Right lung (tissue), 10 donors: ENCODE measurements around the gene OR8B2. TPM values are rescaled to one million over a fixed set of nuclear protein-coding genes. Genes with fewer than 3 reads are reported as not detected.
"Not testable (repeated sequence)": the region's sequence is repeated elsewhere in the genome, so short reads cannot be mapped to it uniquely, and the experiment has no call there.

Experiments
- DNase-seq, 2 donors: peaks; one replicate each; pipeline ENCODE4 v3.0.0-alpha.2; 2013
- long read RNA-seq, 8 donors: transcript quantifications; one replicate each; lab custom pipeline, GENCODE V29; 2026
- polyA plus RNA-seq, 5 donors: library from polyadenylated mRNA; unstranded; fragments of 120-200 nt; gene quantifications; one replicate each; pipeline versions ENCODE4 v1.2.1 to v1.2.3, GENCODE V29; 2013; ENCODE audit warnings: inconsistent platforms in 1 of 5, low replicate concordance in 1 of 5; ENCODE audit not compliant: insufficient read length in 5 of 5, insufficient read depth in 1 of 5

OR8B2 gene, protein sequence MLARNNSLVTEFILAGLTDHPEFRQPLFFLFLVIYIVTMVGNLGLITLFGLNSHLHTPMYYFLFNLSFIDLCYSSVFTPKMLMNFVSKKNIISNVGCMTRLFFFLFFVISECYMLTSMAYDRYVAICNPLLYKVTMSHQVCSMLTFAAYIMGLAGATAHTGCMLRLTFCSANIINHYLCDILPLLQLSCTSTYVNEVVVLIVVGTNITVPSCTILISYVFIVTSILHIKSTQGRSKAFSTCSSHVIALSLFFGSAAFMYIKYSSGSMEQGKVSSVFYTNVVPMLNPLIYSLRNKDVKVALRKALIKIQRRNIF
- polyA plus RNA-seq, result not detected
- long read RNA-seq, donor 1, result 0 reads
- long read RNA-seq, donor 2, result 0 reads
- long read RNA-seq, donor 3, result 0 reads
- long read RNA-seq, donor 4, result 0 reads
- long read RNA-seq, donor 5, result 0 reads
- long read RNA-seq, donor 6, result 0 reads
- long read RNA-seq, donor 7, result 0 reads
- long read RNA-seq, donor 8, result 0 reads

DNA sequence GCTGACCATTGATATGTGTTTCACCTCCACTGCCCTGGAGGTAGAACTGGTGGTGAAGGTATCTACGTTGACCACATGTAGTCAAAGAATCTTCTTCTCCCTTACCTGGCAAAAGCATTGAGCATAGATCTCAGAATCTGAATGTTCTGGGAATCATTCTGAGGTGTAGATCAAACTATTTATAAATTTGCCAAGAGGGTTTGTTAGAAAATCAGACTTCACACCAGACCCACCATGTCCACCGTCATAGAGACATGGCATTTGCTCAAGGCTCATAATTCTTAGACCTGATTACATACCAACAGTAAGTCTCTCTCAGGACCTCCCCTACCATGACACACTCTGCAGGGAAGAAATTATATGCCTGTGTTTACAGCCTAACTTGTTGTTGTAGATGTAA is at the start of gene OR8B2:
Gene OR8B2, minus strand, starts transcription at position 101 of the 400 bp plus-strand sequence. CDS start 1,156 bp downstream, outside the sequence.
- DNase-seq, result no peak

DNA sequence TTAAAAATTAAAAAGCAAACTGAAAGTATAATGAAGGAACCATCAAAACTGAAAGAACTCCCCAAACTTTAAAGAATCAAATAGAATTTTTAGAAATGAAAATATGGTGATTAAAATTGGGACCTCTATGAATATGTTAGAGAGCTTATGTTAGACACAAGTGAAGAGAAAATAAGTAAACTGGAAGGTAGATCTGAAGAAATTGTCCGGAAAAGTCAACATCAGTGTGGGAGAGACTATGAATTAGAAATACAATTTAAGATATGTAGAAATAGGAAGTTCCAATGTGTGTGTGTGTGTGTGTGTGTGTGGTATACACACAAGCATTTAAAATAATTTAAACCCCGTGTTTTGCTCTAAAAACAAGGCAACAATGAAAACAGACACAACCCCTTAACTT is 45.3 kb upstream of the OR8B2 start:
- no peak for DNase-seq

DNA sequence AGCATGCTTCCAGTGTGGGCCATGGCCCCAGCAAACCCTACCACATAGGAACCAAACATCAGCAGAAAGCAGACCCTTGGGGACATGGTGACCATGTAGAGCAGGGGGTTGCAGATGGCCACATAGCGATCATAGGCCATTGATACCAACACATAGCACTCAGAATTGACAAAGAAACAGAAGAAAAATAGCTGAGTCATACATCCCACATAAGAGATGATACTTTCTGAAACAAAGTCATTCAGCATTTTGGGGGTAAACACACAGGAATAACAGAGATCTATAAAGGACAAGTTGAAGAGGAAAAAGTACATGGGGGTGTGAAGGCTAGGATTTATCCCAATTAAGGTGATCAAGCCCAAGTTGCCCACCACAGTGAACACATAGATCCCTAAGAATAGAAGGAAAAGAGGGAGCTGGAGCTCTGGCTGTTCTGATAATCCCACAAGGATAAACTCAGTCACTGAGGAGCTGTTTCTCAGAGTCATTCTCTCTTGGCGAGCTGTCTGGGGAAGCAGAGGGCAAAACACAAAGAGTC is 40.2 kb upstream of the OR8B2 start, which contains the start of gene OR8B4:
Gene OR8B4, minus strand, starts transcription at position 488 of the 538 bp plus-strand sequence. Its CDS starts 0 bp downstream, at position 488.
- no peak for DNase-seq

DNA sequence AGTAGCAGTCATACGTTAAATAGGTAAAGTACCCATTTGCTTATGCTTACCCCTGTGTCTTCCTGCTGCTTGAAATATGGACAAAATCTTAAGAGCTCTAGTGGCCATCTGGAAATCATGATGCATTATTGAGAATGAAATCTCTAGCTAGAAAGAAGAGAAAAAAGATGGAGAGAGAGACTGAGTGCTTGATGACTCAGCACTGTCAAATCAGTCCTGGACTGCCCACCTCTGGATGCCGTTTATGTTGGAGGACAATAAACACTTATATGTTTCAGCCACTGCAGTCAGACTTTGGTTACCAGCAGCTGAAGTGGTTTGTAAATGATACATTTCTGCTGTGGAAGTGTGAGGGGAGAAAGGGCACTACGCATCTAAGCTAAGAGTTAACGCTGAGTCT is 36.7 kb upstream of the OR8B2 start:
- DNase-seq, result no peak

DNA sequence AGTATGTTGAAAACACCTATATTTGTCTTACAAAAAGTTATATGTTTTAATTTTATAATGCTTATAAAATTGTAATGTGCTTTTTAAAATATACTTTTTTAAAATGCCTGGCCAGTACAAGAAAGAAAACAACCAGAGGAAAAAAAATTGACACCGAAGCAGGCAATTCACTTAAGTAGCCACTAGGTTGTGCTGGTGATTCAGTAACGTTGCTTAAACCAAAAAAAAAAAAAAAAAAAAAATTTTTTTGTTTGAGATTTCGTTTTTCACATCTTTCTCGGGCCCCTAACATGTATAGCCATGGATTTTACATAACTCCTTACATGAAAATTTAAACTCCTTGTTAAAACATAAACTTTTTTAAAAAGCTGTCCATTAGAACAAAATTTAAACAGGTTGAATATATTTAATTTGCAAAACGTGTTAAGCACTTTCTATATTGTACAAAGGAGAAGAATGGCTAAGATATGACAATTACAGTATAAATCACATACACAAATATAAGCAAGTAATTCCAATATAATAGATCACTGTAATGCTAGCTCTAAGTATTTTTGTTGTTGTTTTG is 31.1 kb upstream of the OR8B2 start:
- peak in 1 of 2 donors; percentile 3 for DNase-seq

DNA sequence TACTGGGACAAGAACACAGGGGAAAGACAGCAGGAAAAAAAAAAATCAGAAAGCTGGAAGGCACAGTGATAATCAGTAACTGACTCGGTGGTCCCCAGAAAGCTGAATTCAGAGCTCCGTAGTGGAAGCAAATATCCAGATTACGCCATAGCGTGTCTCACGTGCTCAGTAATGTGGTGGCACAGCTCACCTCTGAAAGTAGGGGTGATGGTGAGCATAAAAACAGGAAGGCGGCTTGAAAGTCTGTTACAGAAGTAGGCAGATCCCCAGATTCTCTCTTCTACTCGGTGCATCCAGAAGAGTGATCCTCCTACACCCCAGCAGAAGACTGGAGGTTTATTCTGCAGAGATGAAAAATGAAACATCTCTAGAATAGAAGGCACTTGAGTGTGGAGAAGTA is 25.6 kb upstream of the OR8B2 start:
- no peak for DNase-seq

DNA sequence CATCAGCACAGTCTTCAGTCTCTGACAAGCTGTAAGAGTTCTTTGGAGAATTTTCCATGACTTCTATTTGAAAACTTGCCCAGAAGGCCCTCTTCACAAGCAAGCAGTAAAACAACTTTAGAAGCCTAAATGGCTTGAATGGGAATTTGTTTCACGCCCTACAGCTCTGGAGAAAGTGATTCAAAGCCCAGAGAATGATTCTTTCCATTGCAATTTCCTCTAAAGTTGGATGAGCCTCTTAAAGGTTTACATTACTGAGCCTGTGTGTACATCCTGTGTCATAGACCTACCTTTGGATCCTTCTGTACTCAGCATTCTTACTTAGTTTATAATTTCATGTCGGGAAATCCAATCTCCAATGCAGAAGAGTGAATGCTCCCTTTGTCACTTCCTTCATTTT is 21.3 kb upstream of the OR8B2 start:
- DNase-seq, result no peak

DNA sequence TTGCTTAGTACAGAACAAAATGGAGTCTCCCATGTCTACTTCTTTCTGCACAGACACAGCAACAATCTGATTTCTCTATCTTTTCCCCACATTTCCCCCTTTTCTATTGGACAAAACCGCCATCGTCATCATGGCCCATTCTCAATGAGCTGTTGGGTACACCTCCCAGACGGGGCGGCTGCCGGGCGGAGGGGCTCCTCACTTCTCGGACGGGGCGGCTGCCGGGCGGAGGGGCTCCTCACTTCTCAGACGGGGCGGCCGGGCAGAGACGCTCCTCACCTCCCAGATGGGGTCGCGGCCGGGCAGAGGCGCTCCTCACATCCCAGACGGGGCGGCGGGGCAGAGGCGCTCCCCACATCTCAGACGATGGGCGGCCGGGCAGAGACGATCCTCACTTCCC is 18.9 kb upstream of the OR8B2 start:
- not testable (repeated sequence) for DNase-seq

DNA sequence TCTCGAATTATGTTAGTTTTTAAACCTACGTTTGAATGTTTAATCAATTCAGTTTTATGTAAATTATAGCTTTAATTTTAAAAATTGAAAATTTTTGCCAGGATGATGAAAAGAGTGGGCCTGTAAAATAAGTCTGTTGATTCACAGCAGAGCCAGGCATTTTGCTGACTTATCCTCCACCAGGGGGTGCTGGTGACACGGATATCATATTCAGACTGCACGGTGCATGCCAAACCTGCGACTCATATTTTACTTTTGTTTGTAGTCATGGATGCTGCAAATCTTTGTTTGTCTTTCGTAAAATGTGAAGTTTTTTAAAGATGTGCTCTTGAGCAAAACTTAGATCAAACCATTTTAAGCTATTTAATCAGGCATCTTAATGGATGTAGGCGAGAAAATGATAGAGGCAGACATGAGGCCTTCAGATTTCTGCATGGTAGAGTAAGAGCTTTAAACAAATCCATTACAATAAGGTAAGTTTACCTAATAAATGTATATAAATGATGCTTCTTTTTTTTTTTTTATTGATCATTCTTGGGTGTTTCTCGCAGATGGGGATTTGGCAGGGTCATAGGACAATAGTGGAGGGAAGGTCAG is 18.1 kb upstream of the OR8B2 start:
- peak; percentile 32 to 34 for DNase-seq

DNA sequence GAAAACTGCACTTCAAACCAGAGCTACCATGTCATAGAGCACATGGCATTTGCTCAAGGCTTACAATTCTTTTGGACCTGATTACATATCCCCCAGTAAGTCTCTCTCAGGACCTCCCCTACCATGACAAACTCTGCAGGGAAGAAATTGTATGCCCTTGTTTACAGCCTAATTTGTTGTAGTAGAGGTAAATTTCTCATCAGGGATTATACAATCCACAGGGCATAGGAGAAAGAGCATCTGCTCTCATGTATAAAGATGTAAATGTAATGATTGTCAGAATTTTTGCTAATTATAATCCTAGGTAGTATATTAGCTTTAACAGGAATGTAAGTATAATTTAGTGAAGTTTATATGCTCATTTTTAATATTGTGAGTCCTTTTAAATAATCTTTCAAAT is 14.6 kb upstream of the OR8B2 start, which contains the start of gene OR8B3:
Gene OR8B3, minus strand, starts transcription at position 101 of the 400 bp plus-strand sequence. CDS start 1,673 bp downstream, outside the sequence.
- no peak for DNase-seq

DNA sequence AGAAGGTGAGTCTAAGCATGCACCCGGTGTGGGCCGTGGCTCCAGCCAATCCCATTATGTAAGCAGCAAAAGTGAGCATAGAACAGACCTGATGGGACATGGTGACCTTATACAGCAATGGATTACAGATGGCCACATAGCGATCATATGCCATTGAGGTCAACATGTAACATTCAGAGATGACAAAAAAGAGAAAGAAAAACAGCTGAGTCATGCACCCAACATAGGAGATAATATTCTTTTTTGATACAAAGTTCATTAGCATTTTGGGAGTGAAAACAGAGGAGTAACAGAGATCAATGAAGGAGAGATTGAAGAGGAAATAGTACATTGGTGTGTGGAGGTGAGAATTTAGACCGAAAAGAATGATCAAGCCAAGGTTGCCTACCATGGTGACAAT is 12.5 kb upstream of the OR8B2 start:
- not testable (repeated sequence) for DNase-seq

DNA sequence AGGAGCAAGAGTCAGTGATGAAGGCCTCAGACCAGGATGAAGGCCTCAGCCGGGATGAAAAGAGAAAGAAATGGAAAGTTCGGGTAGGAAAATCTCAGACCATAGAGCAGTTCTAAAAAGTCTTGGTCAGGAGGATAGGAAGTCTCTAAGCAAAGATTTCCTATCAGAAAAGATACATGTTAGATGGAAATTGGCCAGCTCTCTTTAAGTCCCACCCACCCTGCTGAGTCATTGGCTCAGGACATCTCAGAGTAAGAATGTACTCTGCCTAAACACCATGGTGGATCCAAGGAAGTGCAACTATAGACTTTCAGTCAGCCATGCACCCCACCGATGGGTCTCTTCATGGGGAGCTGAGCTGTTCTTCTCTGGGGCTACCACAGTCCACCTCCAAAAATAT is 10.1 kb upstream of the OR8B2 start:
- DNase-seq, result no peak

DNA sequence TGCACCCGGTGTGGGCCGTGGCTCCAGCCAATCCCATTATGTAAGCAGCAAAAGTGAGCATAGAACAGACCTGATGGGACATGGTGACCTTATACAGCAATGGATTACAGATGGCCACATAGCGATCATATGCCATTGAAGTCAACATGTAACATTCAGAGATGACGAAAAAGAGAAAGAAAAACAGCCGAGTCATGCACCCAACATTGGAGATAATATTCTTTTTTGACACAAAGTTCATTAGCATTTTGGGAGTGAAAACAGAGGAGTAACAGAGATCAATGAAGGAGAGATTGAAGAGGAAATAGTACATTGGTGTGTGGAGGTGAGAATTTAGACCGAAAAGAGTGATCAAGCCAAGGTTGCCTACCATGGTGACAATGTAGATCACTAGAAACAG is 1.4 kb downstream of the OR8B2 start:
- DNase-seq, result not testable (repeated sequence)

DNA sequence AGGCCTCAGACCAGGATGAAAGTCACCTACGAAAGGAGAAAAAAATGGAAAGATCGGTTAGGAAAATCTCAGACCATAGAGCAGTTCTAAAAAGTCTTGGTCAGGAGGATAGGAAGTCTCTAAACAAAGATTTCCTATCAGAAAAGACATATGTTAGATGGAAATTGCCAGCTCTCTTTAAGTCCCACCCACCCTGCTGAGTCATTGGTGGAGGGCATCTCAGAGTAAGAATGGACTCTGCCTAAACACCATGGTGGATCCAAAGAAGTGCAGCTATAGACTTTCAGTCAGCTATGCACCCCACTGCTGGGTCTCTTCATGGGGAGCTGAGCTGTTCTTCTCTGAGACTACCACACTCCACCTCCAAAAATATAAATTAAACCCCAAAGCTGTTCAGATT is 3.7 kb downstream of the OR8B2 start:
- DNase-seq, result no peak

DNA sequence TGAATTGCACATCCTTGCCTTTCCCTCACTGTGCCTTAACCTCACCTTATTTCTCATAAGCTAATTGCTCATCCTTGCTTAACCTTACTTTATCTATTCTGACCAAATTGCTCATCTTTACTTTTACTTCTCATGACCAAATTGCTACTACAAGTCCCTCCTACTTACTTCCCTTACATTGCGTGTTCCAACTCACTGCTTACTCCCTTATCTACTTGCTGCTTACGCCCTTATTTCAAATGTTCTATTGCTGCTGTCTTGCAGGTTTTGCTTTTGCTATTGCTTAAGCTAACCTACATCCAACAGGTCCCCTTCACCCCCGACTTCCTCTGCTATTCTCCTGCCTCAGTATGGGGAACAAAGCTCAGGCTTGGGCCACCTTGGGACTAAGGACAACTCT is 8.0 kb downstream of the OR8B2 start:
- no peak for DNase-seq

DNA sequence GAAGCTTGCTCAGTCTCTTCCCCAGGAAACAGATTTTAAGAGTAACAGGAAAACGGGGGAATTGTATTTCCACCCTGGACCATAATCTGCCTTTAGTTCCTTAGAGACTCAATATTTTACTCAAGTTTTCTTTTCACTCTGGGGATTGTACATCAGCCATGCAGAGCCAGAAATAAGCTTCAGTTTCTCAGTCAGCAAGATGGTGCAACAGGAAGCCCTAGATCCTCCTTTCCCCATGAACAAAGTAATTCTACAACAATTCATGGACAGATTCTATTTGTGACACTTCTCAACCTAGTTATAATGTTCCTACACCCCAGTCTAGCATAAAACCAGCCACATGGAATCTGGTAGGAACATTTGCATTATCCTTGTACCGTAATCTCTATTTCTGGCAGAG is 24.7 kb downstream of the OR8B2 start:
- no peak for DNase-seq

DNA sequence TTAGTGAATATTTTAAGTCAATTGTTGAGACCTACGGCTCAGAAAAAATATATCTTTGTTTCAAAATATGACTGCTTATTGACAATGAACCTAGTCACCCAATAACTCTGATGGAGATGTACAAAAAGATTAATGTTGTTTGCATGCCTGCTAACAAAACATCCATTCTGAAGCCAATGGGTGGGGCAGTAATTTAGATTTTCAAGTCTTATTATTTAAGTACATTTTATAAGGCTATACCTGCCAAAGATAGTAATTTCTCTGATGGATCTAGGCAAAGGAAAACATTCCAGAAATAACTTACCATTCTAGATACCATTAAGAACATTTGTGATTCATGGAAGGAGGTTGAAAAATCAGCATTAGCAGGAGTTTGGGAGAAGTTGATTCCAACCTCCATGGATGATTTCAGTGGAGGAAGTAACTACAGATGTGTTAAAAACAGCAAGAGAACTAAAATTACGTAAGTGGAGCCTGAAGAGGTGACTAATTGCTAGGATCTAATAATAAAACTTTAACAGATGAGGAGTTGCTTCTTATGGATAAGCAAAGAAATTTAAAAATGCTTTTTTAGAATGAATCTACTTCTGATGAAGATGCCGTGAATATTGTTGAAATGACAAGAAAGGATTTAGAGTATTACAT is 37.9 kb downstream of the OR8B2 start:
- no peak for DNase-seq

DNA sequence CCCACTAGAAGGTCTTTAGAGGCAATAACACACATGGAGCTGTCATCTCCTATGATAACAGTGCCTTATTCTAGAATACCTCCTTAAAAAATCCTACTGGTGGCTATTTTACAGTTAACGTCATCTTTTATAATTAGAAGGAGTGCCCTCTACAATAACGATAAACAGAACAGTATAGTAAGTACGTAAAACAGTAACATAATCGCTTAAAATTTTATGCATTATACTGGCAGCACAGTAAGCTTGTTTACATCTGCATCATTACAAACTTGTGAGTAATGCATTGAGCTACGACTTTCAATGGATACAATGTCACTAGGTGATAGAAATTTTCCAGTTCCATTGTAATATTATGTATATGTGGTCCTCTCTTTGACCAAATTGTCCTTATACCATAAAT is 40.0 kb downstream of the OR8B2 start:
- no peak for DNase-seq

DNA sequence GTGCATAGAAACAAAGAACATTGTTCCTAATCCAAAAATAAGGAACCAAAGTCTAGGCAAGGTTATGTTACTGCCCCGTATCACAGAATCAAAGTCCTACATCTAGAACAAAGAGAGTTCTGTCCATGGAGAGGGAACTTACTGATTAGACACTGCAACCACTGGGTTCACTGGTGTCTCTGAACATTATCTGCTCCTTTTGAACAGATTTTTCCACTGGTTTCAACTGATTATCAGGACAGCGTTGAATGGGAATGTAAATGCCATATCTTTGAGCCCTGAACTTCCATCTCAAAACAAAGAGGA is 44.2 kb downstream of the OR8B2 start:
- no peak for DNase-seq

DNA sequence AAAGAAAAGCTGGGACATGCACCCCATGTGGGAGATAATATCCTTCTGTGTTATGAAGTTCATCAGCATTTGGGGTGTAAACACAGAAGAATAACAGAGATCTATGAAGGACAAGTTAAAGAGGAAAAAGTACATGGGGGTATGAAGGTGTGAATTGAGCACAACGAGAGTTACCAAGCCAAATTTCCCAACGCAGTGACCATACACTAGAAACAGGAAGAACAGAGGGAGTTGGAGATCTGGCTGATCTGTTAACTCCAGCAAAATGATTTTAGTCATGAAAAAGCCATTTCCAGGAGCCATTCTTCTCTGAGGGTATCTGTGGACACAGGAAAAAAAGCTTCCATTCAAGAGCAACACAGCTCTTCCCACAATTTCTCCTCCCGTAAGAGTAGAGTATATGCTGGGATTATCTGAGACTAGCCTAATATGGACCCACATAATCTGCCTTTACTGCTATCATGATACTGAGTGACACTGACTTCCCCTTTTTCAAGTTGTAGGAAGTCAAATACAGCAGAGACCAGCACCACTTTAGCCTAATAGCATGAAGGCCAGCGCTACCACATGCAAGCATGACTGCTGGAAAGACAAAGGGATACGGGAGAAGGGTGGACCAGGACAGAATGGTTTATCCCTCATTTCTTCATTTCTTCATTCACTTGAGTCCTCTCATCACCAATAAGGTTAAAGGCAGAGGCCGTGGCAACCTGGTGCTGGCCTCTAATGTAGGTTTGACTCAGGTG is 44.7 kb downstream of the OR8B2 start:
- DNase-seq, result no peak
